NB4 (cell line): ENCODE measurements around the gene MBNL2.

Experiments used
- CTCF ChIP-seq: IDR thresholded peaks from one replicate; pipeline ENCODE4 v1.5.1; 2012; ENCODE audit warnings: low read depth, low read length
- POLR2A ChIP-seq: IDR thresholded peaks from 2 replicates; pipeline ENCODE4 v1.6.1; 2011; ENCODE audit warnings: mild to moderate bottlenecking; ENCODE audit not compliant: insufficient read length; ENCODE audit errors: extremely low read depth

GRCh38 chr13:97346561-97347254 lies 124.6 kb downstream of the MBNL2 start:
- TF ChIP-seq CTCF (no peak), POLR2A (no peak)
